ENCODE data around the gene ACADL. TPM values are rescaled to one million over a fixed set of nuclear protein-coding genes. Genes with fewer than 3 reads are reported as not detected.

The ACADL gene
- total and polyA plus RNA-seq, 2 experiments from 2014 or later = 0.37 TPM; not detected in 1

DNA sequence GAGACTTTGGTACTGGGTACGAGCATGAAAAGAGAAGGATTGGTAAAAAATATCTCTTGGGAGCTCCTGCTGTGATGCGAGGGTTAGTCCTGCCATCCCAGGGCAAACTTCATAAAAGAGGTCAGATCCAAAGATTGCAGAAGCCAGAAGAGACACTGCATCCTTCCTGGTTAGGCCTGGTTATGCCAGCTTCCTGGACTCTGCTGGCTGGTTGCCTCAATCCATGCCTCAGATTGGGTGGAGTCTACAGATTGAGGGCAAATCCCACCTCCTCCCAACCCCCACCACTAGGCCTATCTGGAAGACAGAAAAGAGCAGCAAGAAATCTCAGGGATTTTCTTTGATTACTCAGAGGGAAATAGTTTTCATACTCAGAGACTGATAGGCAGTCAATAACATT lies 5.3 kb upstream of the ACADL start (continued):
- TF ChIP-seq NANOG (IDR thresholded peaks at IDR 0.05; ENCODE audit: borderline replicate concordance) (no peak), STAT1 (IDR thresholded peaks at IDR 0.05; ENCODE audit: unreplicated experiment) (no peak), ZNF114 (CRISPR knock-in tag; IDR thresholded peaks at IDR 0.05) (no peak), ZNF331 (CRISPR knock-in tag; IDR thresholded peaks at IDR 0.05; ENCODE audit: low read depth) (no peak), JUNB (IDR thresholded peaks at IDR 0.05; ENCODE audit: unreplicated experiment) (no peak), EZH2 (IDR thresholded peaks at IDR 0.05; ENCODE audit: low read depth, unreplicated experiment) (no peak), EZH2phosphoT487 (IDR thresholded peaks at IDR 0.05; ENCODE audit: unreplicated experiment) (no peak)
- TF ChIP-seq, protein P1, sequence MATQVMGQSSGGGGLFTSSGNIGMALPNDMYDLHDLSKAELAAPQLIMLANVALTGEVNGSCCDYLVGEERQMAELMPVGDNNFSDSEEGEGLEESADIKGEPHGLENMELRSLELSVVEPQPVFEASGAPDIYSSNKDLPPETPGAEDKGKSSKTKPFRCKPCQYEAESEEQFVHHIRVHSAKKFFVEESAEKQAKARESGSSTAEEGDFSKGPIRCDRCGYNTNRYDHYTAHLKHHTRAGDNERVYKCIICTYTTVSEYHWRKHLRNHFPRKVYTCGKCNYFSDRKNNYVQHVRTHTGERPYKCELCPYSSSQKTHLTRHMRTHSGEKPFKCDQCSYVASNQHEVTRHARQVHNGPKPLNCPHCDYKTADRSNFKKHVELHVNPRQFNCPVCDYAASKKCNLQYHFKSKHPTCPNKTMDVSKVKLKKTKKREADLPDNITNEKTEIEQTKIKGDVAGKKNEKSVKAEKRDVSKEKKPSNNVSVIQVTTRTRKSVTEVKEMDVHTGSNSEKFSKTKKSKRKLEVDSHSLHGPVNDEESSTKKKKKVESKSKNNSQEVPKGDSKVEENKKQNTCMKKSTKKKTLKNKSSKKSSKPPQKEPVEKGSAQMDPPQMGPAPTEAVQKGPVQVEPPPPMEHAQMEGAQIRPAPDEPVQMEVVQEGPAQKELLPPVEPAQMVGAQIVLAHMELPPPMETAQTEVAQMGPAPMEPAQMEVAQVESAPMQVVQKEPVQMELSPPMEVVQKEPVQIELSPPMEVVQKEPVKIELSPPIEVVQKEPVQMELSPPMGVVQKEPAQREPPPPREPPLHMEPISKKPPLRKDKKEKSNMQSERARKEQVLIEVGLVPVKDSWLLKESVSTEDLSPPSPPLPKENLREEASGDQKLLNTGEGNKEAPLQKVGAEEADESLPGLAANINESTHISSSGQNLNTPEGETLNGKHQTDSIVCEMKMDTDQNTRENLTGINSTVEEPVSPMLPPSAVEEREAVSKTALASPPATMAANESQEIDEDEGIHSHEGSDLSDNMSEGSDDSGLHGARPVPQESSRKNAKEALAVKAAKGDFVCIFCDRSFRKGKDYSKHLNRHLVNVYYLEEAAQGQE (IDR thresholded peaks at IDR 0.05; ENCODE audit: unreplicated experiment) = no peak
- TF ChIP-seq, protein P2, sequence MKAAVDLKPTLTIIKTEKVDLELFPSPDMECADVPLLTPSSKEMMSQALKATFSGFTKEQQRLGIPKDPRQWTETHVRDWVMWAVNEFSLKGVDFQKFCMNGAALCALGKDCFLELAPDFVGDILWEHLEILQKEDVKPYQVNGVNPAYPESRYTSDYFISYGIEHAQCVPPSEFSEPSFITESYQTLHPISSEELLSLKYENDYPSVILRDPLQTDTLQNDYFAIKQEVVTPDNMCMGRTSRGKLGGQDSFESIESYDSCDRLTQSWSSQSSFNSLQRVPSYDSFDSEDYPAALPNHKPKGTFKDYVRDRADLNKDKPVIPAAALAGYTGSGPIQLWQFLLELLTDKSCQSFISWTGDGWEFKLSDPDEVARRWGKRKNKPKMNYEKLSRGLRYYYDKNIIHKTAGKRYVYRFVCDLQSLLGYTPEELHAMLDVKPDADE (IDR thresholded peaks at IDR 0.05) = no peak

DNA sequence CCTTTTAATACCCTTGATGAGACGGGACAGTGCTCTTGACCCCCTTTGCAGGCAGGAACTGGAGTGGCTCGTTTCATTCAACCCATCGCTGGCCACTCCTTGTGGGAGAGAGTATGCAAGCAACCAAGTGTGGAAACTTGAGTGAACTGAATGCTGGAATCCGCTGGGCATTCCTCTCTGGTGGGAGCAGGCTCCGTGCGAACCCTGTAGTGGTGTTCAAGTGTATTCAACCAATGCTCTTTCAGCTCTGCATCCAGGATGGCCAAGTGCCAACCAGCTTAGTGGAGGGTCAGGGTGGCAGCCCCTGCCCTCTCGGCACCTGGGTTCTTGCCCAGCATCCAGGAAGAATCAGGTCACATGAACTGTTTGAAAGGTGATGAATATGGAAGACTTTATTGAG lies 3.3 kb upstream of the ACADL start:
- no peak overlapping the region for H2AFZ ChIP-seq
- DNase-seq (ENCODE audit: low spot score) (no peak), ATAC-seq (no peak)
- H3F3A ChIP-seq (replicated peaks; ENCODE audit: low read depth) = no peaks in the 10 kb centered on the region
- Mint-ChIP-seq H3K4me3 (no peak overlapping the region), H3K9me3 (no peaks in the 10 kb centered on the region), H3K4me1 (peaks cover 20% of the 10 kb centered on the region), H3K27ac (no peak overlapping the region), H3K36me3 (ENCODE audit: low read depth) (no peaks in the 10 kb centered on the region), H3K27me3 (ENCODE audit: insufficient read depth, low read depth, poor library complexity) (peaks cover 34% of the 10 kb centered on the region)
- no peaks in the 10 kb centered on the region for H3K79me2 ChIP-seq (replicated peaks; ENCODE audit: insufficient read depth)
- H3K9me2 ChIP-seq (ENCODE audit: insufficient read depth) = 0 out of 2 replicates have a peak, but pooled peaks cover 3% of the 10 kb centered on the region
- H4K20me1 ChIP-seq (replicated peaks; ENCODE audit: insufficient read depth) = no peaks in the 10 kb centered on the region
- peaks cover 37% of the 10 kb centered on the region for H3K27me3 ChIP-seq (ENCODE audit: insufficient read depth)
- H3K27ac ChIP-seq (ENCODE audit: low read depth) = no peak overlapping the region
- 0 out of 2 replicates have a peak, but pooled peaks cover 3% of the 10 kb centered on the region for H3K4me1 ChIP-seq (ENCODE audit: insufficient read depth)
- H3K4me2 ChIP-seq = no peak overlapping the region
- no peaks in the 10 kb centered on the region for H3K36me3 ChIP-seq (ENCODE audit: insufficient read depth)
- H3K4me3 ChIP-seq = no peak overlapping the region
- TF ChIP-seq NANOG (IDR thresholded peaks at IDR 0.05; ENCODE audit: borderline replicate concordance) = no peak
- TF ChIP-seq POLR2AphosphoS5 (IDR thresholded peaks at IDR 0.05; ENCODE audit: low read depth) = no peak
- TF ChIP-seq EZH2phosphoT487 (IDR thresholded peaks at IDR 0.05; ENCODE audit: unreplicated experiment) = no peak
- TF ChIP-seq, protein P1 (IDR thresholded peaks at IDR 0.05; ENCODE audit: unreplicated experiment) = no peak
- no peak for TF ChIP-seq ZNF331 (CRISPR knock-in tag; IDR thresholded peaks at IDR 0.05; ENCODE audit: low read depth)
- TF ChIP-seq EZH2 (IDR thresholded peaks at IDR 0.05; ENCODE audit: low read depth, unreplicated experiment) = no peak
- TF ChIP-seq STAT1 (IDR thresholded peaks at IDR 0.05; ENCODE audit: unreplicated experiment) = no peak
- TF ChIP-seq CREB1 (CRISPR knock-in tag; IDR thresholded peaks at IDR 0.05; ENCODE audit: low read depth) = no peak
- TF ChIP-seq JUNB (IDR thresholded peaks at IDR 0.05; ENCODE audit: unreplicated experiment) = no peak
- TF ChIP-seq, protein P3, sequence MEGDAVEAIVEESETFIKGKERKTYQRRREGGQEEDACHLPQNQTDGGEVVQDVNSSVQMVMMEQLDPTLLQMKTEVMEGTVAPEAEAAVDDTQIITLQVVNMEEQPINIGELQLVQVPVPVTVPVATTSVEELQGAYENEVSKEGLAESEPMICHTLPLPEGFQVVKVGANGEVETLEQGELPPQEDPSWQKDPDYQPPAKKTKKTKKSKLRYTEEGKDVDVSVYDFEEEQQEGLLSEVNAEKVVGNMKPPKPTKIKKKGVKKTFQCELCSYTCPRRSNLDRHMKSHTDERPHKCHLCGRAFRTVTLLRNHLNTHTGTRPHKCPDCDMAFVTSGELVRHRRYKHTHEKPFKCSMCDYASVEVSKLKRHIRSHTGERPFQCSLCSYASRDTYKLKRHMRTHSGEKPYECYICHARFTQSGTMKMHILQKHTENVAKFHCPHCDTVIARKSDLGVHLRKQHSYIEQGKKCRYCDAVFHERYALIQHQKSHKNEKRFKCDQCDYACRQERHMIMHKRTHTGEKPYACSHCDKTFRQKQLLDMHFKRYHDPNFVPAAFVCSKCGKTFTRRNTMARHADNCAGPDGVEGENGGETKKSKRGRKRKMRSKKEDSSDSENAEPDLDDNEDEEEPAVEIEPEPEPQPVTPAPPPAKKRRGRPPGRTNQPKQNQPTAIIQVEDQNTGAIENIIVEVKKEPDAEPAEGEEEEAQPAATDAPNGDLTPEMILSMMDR (conservative IDR thresholded peaks at IDR 0.05; ENCODE audit: low read depth in 2 of 2) = no peak
- TF ChIP-seq ZNF114 (CRISPR knock-in tag; IDR thresholded peaks at IDR 0.05) = no peak
- TF ChIP-seq, protein P2 (IDR thresholded peaks at IDR 0.05) = no peak
